HFF-Myc (cell line): ENCODE data around the gene C17orf78.
A peak's percentile ranks its signal among the peaks of the same experiment; 100 is the strongest.
"Not testable (repeated sequence)": the region's sequence is repeated elsewhere in the genome, so short reads cannot be mapped to it uniquely, and the experiment has no call there.

Experiments
- DNase-seq: peaks from one replicate; pipeline ENCODE4 v3.0.0-alpha.2; 2011; ENCODE audit warnings: low read depth; ENCODE audit errors: extremely low read depth
- H3K4me3 ChIP-seq: replicated peaks from 2 replicates; pipeline ENCODE4 v1.5.1; 2011; ENCODE audit warnings: low read depth, mild to moderate bottlenecking, control low read depth, low read length
- TF ChIP-seq, protein P1 (sequence below): IDR thresholded peaks from 2 replicates; pipeline ENCODE4 v1.5.1; 2012; ENCODE audit warnings: mild to moderate bottlenecking, low read depth, low read length, control low read depth; ENCODE audit errors: missing control alignments

Gene C17orf78

GRCh38 chr17:37375706-37376105 is at the start of gene C17orf78:
Gene C17orf78 (plus strand): TSS chr17:37375985. CDS start chr17:37376093, 108 bp downstream.
- no peak for DNase-seq
- TF ChIP-seq, protein P1, sequence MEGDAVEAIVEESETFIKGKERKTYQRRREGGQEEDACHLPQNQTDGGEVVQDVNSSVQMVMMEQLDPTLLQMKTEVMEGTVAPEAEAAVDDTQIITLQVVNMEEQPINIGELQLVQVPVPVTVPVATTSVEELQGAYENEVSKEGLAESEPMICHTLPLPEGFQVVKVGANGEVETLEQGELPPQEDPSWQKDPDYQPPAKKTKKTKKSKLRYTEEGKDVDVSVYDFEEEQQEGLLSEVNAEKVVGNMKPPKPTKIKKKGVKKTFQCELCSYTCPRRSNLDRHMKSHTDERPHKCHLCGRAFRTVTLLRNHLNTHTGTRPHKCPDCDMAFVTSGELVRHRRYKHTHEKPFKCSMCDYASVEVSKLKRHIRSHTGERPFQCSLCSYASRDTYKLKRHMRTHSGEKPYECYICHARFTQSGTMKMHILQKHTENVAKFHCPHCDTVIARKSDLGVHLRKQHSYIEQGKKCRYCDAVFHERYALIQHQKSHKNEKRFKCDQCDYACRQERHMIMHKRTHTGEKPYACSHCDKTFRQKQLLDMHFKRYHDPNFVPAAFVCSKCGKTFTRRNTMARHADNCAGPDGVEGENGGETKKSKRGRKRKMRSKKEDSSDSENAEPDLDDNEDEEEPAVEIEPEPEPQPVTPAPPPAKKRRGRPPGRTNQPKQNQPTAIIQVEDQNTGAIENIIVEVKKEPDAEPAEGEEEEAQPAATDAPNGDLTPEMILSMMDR: no peak
- no peak within 1 kb of the TSS for H3K4me3 ChIP-seq

- TF ChIP-seq, protein P1: no peak
- DNase-seq: peak; percentile 9
- H3K4me3 ChIP-seq: no peak overlapping the region
Measured at GRCh38 chr17:37327341-37328090, 48.3 kb upstream of the C17orf78 start.

DNA sequence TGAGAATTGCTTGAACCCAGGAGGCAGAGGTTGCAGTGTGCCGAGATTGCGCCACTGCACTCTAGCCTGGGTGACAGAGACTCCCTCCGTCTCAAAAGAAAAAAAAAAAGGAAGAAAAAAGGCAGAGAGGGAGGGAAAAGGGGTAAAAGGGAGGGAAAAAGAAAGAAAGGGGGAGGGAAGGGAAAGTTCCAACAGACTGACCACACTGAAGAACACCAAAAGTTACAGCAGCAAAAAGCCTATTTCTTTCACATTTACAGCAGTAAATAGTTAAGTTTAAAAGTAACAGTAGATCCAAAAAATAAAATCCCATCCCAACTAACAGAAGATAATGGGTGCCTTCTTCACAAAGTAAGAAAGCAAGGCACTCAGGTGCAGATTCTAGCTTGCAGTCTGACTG is 36.9 kb upstream of the C17orf78 start:
- H3K4me3 ChIP-seq: no peak overlapping the region
- TF ChIP-seq, protein P1: no peak
- no peak for DNase-seq

- TF ChIP-seq, protein P1: no peak
- DNase-seq: no peak
- H3K4me3 ChIP-seq: no peak overlapping the region
Measured at GRCh38 chr17:37339321-37339720, 36.5 kb upstream of the C17orf78 start.

DNA sequence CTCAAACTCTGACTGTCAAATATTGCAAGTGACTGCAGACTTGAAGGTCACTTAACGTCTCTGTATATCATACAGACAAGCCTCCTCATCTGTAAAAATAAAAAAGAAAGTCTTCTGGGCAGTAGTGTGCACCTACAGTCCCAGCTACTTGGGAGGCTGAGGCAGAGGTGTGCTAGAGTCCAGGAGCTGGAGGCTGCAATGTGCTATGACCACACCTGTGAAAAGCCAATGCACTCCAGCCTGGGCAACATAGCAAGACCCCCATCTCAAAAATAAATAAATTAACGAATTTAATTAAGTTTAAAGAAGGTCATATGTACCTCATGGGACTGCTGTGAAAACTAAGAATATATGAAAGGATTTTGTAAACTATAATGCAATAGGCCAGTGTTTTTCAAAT is 35.0 kb upstream of the C17orf78 start:
- TF ChIP-seq, protein P1: no peak
- no peak overlapping the region for H3K4me3 ChIP-seq
- DNase-seq: no peak

- H3K4me3 ChIP-seq: no peak overlapping the region
- TF ChIP-seq, protein P1: no peak
- DNase-seq: no peak
Measured at GRCh38 chr17:37342589-37342988, 33.2 kb upstream of the C17orf78 start.

DNA sequence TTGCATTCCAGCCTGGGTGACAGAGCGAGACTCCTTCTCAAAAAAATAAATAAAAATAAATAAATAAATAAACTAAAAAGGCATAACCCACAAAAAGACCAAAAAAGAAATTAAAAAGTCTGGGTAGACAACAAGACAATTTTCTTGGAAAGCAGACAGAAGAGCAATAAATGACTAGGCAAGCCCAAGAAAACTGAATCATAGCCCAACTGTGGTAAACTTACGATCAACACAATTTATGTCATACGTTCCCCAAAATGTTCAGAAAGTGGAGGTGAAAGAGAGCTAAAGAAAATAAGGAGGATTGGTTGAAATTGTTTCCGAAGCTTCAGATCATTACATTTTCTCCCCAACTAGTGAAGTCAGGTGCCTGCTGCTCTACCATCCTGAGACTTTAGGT is 31.3 kb upstream of the C17orf78 start:
- no peak for DNase-seq
- H3K4me3 ChIP-seq: no peak overlapping the region
- TF ChIP-seq, protein P1: no peak

- not testable (repeated sequence) for DNase-seq, H3K4me3 ChIP-seq
Measured at GRCh38 chr17:37346863-37347402, 28.9 kb upstream of the C17orf78 start.

- not testable (repeated sequence) for DNase-seq
- peak overlapping the region; percentile 88 for H3K4me3 ChIP-seq
Measured at GRCh38 chr17:37356796-37357569, 18.8 kb upstream of the C17orf78 start.
